HG03521 (cell line): ENCODE data around the gene TGOLN2.

ENCODE experiments used
- ATAC-seq: cut with Tn5 transposase; IDR thresholded peaks from one replicate; pipeline ENCODE4 v1.9.1; 2021; ENCODE audit warnings: mild to moderate bottlenecking, moderate library complexity; ENCODE audit not compliant: unreplicated experiment

Gene TGOLN2

DNA sequence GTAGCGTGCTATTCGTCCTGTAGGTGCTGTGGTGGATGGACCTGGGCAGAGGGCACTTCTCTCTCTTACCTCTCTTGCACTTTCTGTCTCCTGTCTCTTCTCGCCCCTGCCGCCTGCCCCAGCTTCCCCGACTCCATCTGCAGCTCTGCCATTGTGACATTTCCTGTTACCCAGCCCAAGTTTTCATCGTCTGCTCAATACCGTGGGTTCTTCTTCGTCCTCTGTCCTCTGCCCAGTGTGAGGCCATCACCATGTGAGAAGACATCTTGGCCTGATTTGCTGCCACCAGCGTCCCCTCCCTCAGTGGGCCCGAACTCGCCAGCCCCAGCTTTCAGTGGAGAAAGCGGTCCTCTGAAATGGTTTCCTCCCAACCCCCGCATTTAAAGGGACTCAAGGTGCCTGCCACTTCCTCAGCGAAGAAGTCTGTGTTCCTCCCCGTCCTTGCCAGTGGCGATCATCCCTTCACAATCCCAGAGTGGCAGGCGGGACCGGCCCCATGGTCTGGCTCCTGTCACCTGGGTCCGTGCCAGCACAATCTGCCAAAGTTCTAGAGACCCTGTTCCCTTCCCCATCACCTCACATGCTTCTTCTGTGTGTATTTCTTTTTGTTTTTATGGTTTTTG, 18.0 kb downstream of the TGOLN2 start:
- no peak for ATAC-seq

GRCh38 chr2:85308896-85309555, 18.8 kb downstream of the TGOLN2 start:
- ATAC-seq, result no peak

- ATAC-seq, result no peak
Measured at GRCh38 chr2:85308201-85308600, 19.6 kb downstream of the TGOLN2 start.

- ATAC-seq, result no peak
Measured at GRCh38 chr2:85307527-85307897, 20.3 kb downstream of the TGOLN2 start.

DNA sequence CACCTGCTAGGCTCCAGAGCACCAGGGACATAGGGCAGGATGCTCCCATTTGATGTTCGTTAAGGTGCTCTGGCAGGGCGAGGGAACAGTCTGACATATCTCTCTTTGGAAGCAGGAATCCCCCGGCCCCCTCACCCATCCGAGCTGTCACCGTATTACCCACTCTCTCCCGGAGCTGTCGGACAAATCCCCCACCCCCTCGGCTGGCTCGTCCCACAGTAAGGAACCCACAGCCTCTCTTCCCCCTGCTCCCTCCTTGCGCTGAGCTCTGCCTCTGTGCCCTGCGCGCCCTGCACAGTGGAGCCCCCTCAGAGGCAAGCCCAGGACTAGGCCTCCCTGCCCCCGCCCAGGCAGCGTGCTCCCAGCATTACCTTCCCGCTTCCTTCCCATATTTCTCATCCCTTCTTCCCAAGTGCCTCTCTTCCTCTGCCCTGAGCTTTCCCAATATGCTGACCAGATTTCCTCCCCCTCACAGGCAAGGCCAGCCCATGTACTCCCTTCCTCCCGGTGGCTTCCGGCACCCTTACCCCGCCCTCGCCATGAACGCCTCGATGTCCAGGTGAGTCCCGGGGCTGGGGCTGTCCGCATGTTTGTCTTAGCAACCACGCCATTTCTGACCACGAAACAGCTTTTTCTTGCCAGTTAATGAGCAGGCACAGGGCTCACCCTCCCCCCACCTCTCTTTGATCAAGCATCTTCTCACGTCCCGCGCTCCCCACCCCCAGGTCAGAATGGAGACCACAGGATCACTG, 23.8 kb downstream of the TGOLN2 start:
- no peak for ATAC-seq

- no peak for ATAC-seq
Measured at GRCh38 chr2:85302121-85302520, 25.7 kb downstream of the TGOLN2 start.

- no peak for ATAC-seq
Measured at GRCh38 chr2:85291425-85292023, 36.3 kb downstream of the TGOLN2 start.

DNA sequence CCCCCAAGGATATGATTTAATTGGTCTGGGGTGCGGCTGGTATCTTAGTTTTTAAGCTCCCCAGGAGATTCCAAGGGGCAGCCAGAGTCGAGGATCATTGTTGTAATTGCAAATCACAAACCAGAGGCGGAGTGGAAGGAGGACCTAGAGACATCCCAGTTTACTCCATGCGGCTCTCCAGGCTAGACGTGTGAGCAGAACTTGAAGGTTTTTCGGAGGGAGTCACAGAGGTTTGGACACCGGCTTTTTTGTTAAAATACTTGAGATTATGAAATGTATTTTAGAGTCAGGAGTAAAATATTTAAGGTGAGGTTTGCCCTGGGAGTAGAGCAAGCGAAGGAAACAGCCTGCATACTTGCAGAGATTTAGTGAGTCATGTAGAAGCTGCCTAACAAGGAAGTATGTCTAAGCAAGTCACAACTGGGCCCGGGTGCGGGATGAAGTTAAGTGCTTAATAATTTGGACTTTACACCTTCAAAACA, 39.5 kb downstream of the TGOLN2 start:
- no peak for ATAC-seq

- ATAC-seq, result no peak
Measured at GRCh38 chr2:85287721-85288120, 40.1 kb downstream of the TGOLN2 start.

- ATAC-seq, result no peak
Measured at GRCh38 chr2:85286918-85287317, 40.9 kb downstream of the TGOLN2 start.

DNA sequence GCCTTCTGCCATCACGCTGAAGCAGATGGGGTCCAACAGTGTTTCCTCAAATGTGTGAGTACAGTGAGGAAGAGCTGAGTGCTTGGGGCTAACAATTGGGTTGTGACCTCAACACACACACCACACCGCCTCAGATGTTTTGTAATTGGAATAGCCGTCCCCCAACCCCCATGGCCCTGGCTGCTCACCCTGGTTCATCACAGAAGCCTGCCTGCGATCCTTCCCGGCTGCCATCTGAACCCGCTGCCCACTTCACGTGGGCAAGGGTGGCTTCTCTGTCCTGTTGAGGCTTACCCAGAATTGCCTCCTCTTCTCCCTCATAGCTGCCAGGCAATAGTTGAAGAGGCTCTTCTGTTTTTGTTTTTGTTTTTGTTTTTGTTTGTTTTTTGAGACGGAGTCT, 44.1 kb downstream of the TGOLN2 start:
- no peak for ATAC-seq

- ATAC-seq, result no peak
Measured at GRCh38 chr2:85282914-85283313, 44.9 kb downstream of the TGOLN2 start.

GRCh38 chr2:85281553-85281952, 46.2 kb downstream of the TGOLN2 start:
- no peak for ATAC-seq

GRCh38 chr2:85278361-85278760, 49.4 kb downstream of the TGOLN2 start:
- ATAC-seq, result no peak

DNA sequence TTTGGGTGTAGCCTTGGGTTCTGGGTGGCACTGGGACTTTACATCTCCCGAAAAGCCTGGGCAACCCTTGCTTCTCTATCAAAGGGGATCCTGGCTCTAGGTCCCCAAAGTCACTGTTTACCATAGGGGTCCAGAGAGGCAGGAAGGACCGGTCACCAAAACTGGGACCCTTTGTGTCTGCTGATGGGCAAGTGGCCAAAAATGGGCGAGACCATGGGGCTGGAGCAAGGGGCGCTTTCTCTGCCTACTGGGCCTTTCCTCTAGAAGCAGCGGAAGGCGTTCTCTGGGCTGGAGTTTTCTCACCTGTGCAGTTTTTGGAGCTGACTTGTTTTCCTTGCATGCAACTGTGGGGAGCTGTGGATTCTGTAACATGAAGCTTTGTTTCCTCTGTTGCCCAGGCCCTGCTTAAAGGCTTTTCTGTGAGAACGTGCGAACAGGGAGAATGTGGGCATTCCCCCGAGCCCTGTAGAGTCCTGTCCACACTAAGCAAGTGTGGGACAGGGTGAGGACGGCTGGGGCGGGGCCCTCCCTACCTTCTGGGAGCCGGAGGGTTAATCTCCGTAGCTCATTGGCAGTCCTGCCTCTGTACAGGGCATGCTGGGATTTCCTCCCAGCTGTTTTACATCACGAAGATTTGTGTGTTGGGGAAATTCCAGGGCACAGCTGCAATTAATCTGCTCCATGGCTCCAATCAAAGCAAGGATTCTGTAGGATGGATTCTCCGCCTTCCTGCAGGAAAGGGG, 50.2 kb downstream of the TGOLN2 start:
- no peak for ATAC-seq

- ATAC-seq, result no peak
Measured at GRCh38 chr2:85276571-85277118, 51.1 kb downstream of the TGOLN2 start.

DNA sequence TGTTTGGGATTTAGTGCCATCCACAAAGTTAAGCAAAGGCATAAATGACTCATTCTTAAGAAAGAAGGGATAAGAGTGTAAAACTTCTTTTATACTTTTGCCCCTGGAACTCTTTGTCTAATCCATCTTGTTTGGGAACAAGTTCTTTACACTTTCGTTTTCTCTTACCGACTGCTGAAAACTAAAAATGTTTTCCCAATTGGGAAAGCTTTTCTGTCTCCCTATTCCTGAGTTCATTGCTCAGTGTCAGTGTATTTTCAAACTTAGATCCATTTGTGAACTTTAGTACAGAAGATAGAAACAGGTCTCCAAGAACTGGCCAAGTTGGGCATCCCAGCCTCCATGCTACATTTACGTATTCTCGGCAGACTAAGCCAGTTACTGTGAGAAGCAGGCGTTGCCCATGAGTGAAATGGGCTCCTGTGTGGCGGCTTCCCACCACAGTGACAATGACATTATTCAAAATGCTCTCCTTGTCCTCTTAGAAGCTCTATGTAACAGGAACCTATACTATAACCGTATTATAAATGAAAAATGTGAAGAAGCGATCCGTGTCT, 51.7 kb downstream of the TGOLN2 start:
- no peak for ATAC-seq

DNA sequence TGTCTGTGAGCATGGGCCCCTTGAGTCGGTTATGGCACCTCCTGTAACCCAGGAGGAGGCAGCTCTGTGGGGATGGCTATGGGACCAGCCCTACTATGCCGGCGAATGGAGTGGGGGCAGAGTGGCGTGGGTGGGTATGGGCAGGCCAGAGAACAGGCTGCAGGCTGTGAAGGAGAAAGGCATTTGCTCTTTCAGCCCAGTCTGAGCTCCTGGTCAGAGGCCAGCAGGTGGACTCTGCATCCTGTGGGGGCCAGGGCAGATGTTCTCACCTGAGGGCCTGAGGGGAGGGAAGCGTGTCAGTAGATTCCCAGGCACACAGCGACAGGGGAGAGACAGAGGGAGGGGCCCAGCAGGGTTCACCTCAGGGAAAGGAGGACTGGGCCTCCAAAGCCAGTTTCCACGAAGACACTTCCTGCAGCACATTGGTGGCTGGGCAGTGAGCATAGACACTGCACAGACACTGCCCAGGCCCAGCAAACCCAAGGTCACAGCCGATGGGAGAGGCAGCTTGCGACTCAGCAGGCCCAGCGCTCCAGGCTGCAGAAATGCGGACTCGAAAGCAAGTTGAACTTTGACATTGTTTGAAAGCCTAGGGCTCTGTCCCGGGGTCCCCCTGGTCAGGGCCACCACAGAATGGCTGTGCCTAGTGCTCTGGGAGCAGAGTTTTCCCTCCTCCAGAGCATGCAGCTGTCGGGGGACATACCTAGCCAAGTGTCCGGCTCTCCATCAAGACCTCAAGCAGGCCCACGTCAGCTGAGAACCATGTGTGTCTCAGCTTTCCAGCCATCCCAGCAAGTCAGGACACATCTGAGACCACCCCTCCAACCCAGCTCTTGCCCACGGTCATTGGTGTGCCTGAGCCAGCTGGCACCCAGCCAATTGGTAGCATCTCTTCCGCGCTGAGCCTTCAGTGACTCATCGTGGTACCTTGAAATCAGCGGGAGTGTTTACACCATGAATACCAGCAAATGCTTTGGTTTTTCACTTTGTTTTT, 53.8 kb downstream of the TGOLN2 start:
- no peak for ATAC-seq

DNA sequence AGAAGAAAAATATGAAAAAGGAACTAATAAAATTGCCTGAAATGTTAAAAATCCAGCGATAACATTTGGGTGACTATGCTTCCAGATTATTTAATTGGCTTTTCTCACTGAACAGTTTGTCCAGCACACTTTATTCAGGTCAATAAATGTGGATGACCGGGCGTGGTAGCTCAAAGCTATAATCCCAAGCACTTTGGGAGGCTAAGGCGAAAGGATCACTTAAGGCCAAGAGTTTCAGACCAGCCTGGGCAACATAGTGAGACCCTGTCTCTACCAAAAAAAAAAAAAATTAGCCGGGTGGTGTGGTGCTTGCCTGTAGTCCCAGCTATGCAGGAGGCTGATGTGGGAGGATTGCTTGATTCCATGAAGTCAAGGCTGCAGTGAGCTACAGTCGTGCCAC, 55.4 kb downstream of the TGOLN2 start:
- ATAC-seq, result no peak
